GM18951 (cell line): ENCODE measurements around the gene OSGIN1.

Experiments used
- POLR2A ChIP-seq: IDR thresholded peaks from 4 replicates; pipeline ENCODE4 v1.6.1; 2011; ENCODE audit warnings: mild to moderate bottlenecking; ENCODE audit not compliant: insufficient read length, insufficient read depth; ENCODE audit errors: extremely low read depth
- in situ Hi-C: fragments of 300-500 bp; cut with MboI; formaldehyde crosslinking; loops from one replicate; pipeline ENCODE4 v1.12.0; 2022; ENCODE audit warnings: low sequenced_read_pairs, mixed read lengths, inconsistent platforms; ENCODE audit not compliant: unreplicated experiment

Gene OSGIN1

DNA sequence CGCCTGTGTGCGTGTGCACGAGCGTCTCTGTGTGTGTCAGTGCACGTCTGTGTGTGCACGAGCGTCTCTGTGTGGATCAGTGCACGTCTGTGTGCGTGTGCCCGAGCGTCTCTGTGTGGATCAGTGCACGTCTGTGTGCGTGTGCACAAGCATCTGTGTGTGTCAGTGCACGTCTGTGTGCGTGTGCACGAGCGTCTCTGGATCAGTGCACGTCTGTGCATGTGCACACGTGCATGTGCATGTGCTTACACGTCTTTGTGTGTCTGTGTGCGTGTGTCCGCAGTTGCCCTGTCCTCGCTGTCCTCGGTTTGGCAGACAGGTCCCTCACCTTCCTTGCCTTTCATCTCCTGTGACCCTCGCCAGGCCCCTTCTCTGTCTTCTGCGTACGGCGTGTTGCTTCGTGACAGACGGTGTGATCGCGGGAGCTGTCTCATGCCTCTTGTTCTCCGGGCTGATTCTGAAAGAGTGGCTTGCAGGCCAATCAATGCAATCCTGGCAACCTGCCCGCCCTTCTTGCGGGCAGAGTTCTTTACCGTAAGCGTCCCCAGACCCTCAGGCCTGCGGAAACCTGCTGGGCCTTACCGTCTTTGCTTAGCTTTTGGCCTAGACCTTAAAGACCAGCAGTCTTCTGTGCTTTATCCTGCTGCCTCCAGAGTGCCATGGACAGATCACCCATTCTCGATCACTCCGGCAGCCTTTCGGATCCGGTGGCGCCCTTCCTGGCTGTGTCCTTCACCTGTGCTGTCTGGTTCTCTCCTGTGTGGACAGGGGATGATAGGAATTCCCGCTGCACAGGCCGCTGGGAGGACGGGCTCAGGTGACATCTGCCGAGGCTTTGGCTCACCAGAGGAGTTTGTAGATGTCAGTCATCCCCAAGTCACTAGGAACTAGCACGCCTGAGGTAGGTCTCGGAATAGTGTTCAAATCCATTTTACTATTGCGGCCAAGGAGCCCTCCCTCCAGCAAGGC is 35.6 kb upstream of the OSGIN1 start:
- TF ChIP-seq POLR2A: no peak
- in situ Hi-C loops: no loop called here

DNA sequence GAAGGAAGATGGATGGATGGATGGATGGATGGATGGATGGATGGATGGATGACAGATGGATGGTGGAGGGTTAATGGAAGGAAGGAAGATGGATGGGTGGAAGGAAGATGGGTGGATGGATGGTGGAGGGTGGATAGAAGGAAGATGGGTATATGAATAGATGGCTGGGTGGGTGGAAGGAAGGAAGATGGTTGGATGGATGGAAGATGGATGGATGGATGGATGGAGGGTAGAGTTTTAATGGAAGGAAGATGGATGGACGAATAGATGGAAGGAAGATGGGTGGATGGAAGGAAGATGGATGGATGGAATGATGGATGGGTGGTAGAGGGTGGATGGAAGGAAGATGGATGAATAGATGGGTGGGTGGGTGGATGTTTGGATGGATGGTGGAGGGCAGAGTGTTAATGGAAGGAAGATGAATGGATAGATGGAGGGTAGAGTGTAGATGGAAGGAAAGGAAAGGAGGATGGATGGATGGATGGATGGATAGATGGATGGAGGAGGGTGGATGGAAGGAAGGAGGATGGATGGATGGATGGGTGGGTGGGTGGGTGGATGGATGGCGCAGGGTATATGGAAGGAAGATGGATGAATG is 32.0 kb upstream of the OSGIN1 start:
- TF ChIP-seq POLR2A: no peak
- in situ Hi-C loops: no loop called here

DNA sequence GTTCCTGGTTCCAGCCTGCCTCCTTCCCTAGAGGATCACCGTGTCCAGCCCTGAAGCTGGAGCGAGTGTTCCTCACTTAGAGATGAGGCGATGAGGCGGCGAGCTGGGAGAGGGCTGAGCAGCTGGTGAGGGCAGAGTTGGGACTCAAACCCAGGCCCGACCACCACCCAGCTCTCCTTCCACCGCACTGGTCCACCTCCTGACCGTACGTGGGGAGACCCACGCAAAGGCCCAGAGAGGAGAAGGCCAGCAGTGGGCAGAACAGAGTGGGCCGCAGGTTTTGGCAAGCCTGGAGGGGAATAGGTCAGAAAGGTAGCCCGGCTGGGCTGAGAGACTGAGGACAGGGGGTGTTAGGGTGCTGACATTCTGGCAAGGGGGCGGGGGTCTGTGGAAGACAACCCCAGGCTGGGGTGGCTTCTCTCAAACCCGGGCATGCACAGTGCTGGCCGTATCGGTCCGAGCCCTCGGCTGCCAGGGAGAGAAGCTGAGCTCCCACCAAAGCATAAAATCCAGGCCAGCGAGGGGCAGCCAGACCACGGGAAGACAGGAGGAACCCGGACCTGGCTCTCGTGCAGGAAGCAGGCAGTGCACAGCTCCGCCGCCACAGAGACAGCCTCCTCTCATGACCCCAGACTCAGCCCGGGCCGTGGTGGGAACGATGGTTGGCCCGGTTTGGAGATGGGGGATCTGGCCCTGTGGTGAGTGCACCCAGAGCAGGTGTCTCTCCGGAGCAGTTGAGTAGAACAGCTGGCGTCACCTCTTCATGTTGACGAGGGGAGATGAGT is 29.3 kb upstream of the OSGIN1 start:
- no peak for TF ChIP-seq POLR2A
- in situ Hi-C loops: no loop called here

- in situ Hi-C loops: no loop called here
- TF ChIP-seq POLR2A: no peak
Measured at GRCh38 chr16:83924686-83925085, 28.4 kb upstream of the OSGIN1 start.

DNA sequence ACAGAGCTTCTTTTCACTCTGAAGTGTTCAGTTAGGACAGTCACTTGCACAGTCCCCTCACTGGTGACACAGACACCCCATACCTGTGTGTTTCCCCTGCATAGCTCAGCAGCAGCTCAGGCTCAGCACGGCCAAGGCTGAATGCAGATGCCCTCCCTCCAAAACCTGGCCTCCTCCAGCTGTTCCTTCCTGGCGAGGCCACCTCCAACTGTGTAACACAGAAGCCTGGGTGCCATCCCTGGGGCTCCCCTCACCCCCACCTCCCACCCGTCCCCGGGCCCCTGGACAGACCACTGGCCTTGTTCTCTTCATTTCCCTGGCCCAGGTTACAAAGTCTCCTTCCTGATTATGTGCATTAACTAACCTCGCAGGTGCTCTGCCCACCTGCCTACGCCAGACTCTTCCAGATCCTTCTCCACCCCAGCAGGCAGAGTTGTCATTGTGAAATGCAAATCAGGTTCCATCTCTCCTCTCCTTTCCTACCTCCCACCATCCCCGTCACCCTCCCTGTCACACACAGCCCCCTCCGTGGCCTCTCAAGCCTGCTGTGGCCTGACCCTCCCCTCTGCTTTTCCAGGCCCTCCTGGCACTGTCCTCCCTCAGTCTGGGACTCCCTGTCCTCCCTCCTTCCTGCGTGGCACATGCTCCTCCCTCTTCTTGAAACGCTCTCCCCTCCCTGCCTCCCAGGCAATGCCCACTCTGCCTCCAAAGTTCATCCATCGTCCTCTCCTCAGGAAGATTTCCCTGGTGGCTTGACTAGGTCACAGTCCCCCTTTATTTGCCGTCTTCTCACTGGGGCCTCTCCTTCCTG is 27.7 kb upstream of the OSGIN1 start:
- no peak for TF ChIP-seq POLR2A
- in situ Hi-C loops: no loop called here

DNA sequence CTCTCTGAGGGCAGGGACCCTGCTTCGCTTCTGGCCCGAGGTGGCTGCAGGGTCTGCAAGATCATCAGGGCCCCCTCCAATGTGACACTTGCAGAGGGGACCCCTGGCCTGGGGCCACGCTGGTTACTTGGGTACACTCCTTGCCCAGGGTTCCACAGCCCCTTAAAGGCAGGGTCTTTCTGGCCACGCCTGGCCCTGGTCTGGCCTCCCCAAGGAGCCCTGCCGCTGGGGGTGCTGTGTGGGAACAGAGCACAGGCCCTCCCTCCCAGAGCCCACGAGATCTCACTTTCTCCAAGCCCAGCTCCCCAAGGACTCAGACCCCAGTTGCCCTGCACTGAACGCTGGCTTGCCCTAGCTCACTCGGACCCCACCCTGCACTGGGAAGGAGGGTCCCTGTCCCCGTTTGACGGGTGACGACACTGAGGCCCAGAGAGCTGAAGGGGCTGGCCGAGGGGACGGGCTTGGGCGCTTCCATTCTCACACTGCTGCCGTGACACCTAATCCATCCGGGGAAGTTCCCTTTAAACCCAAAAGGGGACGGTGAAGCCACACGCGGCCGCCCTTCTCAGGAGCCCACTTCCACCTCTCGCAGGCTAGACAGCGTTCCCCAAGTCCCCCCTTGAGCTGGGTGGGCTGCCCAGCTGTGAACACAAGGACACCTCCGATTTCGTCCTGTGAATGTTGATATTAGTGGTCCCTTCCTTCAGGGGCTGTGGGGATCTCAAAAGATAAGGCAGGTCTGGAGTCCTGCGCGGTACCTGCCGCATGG is 26.9 kb upstream of the OSGIN1 start:
- no peak for TF ChIP-seq POLR2A
- in situ Hi-C loops: no loop called here

DNA sequence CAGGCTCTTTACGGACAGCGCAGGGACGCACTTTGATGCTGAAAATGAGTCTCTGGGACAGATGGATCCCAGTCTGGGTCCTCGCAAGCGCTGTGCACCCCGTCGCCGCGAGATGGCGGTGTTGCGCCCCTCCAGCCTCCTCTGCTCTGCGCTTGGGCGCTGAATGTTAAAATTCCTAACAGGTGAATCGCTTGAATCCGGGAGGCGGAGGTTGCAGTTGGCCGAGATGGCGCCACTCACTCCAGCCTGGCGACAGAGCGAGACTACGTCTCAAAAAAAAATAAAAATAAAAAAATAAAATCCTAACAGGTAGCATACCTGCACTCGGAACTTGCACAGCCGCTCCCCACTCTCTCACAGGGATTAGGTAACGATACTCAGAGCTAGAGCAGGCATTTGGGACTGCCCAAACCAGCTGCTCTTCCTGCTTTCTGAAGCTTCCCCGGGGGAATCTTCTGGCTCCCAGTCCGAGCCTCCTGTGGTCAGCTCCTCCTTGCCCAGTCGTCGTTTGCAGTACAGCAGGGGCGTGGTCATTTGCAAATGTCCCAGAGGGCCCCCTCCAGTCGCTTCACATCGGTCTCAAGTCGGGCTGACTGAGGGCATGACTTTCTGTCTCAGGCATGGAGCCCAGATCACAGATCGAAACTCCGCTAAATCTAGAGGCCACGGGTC is 26.2 kb upstream of the OSGIN1 start:
- no peak for TF ChIP-seq POLR2A
- in situ Hi-C loops: no loop called here

- no peak for TF ChIP-seq POLR2A
- in situ Hi-C loops: no loop called here
Measured at GRCh38 chr16:83928341-83929055, 24.5 kb upstream of the OSGIN1 start.

DNA sequence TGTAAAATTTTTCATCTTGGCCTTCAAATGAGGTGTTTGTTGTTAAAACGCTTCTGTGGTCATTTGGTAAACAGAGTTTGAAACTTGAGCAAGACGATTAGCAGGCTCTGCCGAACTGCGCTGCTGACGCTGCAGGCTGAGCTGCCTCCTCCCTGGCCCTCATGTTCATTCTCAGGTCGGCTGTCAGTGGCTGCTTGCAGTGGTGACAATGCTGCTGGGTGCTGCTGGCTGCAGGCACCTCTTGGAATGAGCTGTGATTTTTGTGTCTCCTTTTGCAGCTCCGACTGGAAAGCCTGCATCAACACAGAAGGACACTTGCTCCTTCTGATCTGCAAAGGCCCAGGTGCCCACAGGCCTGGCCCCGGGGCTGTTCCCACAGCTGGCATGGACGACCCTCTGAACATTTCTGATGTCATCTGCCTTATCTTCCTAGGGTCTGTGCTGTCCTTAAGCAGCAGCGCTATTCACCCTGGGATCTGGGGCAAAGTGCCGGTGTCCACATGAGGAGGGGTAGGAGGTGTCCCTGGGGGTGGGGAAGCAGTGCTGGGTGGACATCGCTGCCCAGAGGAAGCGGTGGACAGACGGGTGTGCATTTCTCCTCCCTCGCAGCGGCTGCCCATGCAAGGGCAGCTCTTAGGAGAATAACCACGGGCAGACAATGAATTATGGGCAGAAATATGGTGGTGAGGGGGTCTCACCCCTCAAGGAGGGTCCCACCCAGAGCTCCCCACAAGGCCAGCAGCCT is 23.1 kb upstream of the OSGIN1 start:
- no peak for TF ChIP-seq POLR2A
- in situ Hi-C loops: no loop called here

- TF ChIP-seq POLR2A: no peak
Measured at GRCh38 chr16:83930730-83931500, 22.1 kb upstream of the OSGIN1 start.

More at GRCh38 chr16:83930730-83931500, 22.1 kb upstream of the OSGIN1 start:
- in situ Hi-C loops: no loop called here
